GM19023 (cell line): ENCODE data around the gene SCUBE3.

Experiments
- ATAC-seq: cut with Tn5 transposase; IDR thresholded peaks from one replicate; pipeline ENCODE4 v1.9.1; 2021; ENCODE audit warnings: mild to moderate bottlenecking, moderate library complexity; ENCODE audit not compliant: unreplicated experiment

Gene SCUBE3

GRCh38 chr6:35297601-35298481 is 84.1 kb downstream of the SCUBE3 start, which contains the start of gene DEF6:
Gene DEF6 (plus strand): TSS chr6:35297818. CDS start chr6:35297857, 39 bp downstream.
- ATAC-seq, result peak; percentile 84

- no peak for ATAC-seq
Observed at GRCh38 chr6:35298625-35299140, 84.9 kb downstream of the SCUBE3 start.

GRCh38 chr6:35299674-35300073 is 85.9 kb downstream of the SCUBE3 start:
- ATAC-seq, result no peak

- no peak for ATAC-seq
Observed at GRCh38 chr6:35300848-35301247, 87.1 kb downstream of the SCUBE3 start.
